Stimulated activated CD4-positive, alpha-beta T cell treated with anti-CD3 and anti-CD28 coated beads, Interleukin-1b, Interleukin-23, amount 100 ng/mL, for 48 hours (primary cell): ENCODE data around the gene TLR3.
"Not testable (repeated sequence)": the region's sequence is repeated elsewhere in the genome, so short reads cannot be mapped to it uniquely, and the experiment has no call there.

Source experiments
- DNase-seq: peaks from one replicate; pipeline ENCODE4 v3.0.0-alpha.2; 2020

TLR3 gene

GRCh38 chr4:186068581-186069348 is at the start of gene TLR3:
TSS of gene TLR3 (plus strand) at chr4:186069156. CDS start at chr4:186076620, 7,464 bp downstream.
- no peak for DNase-seq

DNA sequence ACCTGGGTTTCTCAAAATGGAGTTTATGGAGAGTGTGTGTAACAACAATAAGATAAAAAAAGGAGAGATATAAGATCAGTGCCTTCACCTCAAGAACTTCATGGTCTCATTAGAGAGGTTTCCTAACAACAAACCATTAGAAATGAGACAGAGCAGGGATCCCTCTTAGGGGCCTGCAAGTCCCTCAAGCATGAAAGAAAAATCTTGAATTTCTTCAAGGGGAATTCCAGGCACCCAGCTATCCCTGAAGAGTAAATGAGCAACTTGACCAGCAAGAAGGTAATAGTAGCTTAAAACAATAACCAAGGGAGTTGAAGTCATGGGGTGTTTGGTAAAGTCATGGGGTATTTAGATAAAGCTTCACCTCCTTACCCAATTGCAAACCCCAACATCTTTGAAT is 49.7 kb upstream of the TLR3 start:
- no peak for DNase-seq

- no peak for DNase-seq
These were observed 48.7 kb upstream of the TLR3 start for GRCh38 chr4:186020106-186020792.

GRCh38 chr4:186020793-186021407 is 48.1 kb upstream of the TLR3 start:
- DNase-seq: no peak

DNA sequence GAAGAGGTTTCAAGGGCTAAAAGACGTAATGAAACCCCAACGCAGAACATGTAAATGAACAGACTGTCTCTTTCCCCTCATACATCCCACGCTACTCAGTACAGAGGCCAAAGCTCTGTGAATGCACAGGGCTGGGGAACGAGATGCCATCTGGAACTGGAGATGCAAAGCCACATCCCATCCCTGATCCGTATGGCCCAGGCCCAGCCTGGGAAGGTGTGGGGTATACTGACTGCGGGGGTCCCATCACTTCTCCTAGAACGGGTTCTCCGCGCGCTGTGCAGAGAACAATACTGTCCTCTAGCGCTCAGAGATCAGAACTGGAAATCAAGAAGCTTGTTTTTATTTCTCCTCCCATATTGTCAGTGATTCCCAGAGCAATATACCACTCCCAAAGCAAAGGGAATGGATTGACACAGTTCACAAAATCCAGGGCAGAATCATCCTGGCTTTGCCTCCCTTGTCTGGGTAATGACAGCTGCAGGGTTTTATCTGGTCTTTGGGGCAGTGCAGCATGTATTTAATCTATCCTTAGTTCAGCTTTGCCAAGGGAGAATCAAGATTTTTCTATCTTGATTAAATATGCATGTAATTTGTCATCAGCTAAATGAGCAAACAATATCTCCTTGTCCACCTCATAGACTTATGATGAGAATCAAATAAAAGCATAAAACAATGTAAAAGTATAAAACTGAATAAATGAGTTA is 47.3 kb upstream of the TLR3 start:
- DNase-seq: no peak

DNA sequence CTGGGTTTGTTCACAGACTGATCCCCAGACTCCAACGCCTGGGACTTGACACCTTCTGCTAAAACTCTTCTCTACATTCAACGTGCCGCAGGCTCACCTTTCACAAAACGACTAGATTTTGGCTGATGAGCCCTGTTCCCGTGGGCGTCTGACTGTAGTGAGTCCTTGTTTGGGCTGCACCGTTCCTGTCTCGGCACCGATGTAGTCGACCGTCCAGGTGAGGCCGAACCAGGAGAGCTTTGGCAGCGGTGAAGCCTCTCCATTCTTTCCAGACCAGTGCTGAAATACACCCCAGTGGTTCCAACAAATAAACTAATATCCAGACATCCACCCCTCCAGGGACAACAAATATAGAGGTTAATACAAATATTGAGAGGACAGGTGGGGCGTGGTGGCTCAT is 45.0 kb upstream of the TLR3 start:
- no peak for DNase-seq

GRCh38 chr4:186024637-186025407 is 44.1 kb upstream of the TLR3 start:
- DNase-seq: no peak

DNA sequence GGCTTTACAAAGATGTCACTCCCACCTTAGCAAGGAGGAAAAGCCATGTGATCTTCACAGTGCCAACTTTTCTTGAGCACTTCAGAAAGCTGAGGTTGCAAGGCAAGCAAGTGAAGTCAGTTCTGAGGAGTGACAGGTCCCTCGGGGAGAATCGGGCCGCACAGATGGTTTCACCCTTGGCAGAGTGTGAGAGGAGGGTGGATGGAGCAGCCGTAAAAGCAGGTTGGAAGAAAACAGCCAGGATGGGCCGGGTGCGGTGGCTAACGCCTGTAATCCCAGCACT is 43.6 kb upstream of the TLR3 start:
- DNase-seq: no peak

- DNase-seq: no peak
These were observed 41.6 kb upstream of the TLR3 start for GRCh38 chr4:186027405-186027804.

- no peak for DNase-seq
These were observed 39.2 kb upstream of the TLR3 start for GRCh38 chr4:186029571-186030398.

DNA sequence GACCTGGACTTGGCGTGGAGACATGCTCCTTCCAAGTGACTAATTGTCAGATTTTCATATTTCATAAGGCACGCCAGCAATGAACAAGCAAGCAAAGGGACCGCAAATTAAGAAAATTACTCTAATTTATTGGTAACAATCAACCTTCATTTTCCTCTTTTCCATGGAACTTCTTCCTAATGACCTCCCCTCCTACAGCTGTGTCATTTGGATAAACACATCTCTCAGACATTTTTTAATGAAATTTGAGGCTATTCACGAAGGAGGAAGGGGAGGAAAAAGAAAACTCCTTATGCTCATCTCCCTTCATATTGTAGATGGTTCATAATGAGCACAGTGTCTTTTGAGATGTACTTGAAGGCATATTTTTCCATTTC is 38.6 kb upstream of the TLR3 start:
- no peak for DNase-seq

- no peak for DNase-seq
These were observed 38.2 kb upstream of the TLR3 start for GRCh38 chr4:186030795-186031194.

DNA sequence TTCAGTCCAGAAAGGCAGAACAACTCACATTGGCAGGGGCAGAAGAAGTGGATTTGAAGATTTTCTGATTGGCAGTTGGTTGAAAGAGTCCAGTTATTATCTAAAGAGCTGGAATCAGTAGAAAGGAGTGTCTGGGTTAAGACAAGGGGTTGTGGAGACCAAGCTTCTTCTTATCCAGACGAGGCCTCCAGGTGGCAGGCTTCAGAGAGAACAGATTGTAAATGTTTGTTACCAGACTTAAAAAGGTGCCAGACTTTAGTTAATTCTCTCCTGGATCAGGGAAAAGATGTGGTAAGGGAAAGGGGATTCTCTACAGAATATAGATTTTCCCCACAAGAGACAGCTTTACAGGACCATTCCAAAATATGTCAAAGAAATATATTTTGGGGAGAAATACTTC is 36.7 kb upstream of the TLR3 start:
- no peak for DNase-seq

- DNase-seq: no peak
These were observed 35.9 kb upstream of the TLR3 start for GRCh38 chr4:186033027-186033426.

GRCh38 chr4:186034613-186035012 is 34.3 kb upstream of the TLR3 start:
- DNase-seq: not testable (repeated sequence)

GRCh38 chr4:186036976-186037581 is 31.9 kb upstream of the TLR3 start:
- DNase-seq: no peak

GRCh38 chr4:186037692-186038658 is 31.0 kb upstream of the TLR3 start:
- DNase-seq: no peak

- DNase-seq: no peak
These were observed 29.3 kb upstream of the TLR3 start for GRCh38 chr4:186039697-186040096.

GRCh38 chr4:186040316-186040715 is 28.6 kb upstream of the TLR3 start:
- DNase-seq: no peak

DNA sequence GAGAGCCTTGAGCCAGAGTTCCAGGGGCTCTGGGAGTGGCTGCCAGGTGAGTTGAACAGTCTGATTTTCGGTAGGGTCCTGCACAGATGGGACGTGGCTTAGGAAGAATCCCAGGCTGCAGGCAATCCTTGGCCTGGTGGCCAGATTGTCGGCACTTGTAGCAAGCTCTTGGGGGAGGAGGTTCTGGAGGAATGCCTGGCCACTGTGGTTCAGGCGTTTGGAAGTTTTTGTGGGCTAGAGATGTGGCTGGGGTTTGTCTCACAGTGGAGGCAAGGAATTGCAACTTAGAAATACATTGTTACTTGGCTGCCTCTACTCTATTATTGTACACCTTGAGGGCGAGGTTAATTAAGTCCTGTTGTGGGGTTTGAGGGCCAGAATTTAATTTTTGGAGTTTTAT is 21.5 kb upstream of the TLR3 start:
- DNase-seq: not testable (repeated sequence)
